Right lobe of liver (tissue), 4 donors: Measurements from ENCODE around the gene TECRL.

Source experiments
- POLR2A ChIP-seq: fragments of 450-650 bp; IDR thresholded peaks from one replicate; pipeline ENCODE4 v1.6.1; 2017; ENCODE audit warnings: antibody characterized with exemption, mild to moderate bottlenecking
- TF ChIP-seq, protein P1 (sequence below), 4 donors: fragments of 200-600 bp in 3 of 4; fragments of 450-650 bp in 1 of 4; IDR thresholded peaks; one replicate each; pipeline versions ENCODE4 v1.5.1 to v1.8.0; 2016 to 2022; ENCODE audit warnings: antibody characterized with exemption in 4 of 4, mild to moderate bottlenecking in 2 of 4
- donor health status: DM: no; HTN: no; CAD: no.
- donor health status: DM: no; HTN: no; CAD: no.
- donor health status: DM: no; HTN: yes; CAD: no.

DNA sequence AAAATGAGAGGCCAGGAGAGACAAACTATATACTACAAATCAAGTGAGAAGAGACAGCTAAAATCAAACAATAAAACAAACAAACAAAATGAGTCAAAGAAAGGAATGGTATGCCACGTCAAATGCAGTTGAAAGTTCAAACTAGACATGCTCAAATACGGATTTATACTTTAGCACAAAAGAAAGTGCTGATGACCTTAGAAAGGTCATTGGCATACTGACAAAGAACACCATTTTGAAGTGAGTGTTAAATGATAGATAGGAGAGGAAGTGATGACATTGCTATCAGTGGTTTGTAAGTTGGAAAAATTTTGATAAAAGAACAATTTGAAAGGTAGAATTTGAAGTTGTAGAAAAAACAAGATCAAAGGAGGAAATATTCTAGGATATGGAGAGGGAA, 55.3 kb downstream of the TECRL start:
- TF ChIP-seq POLR2A = no peak
- TF ChIP-seq, protein P1, sequence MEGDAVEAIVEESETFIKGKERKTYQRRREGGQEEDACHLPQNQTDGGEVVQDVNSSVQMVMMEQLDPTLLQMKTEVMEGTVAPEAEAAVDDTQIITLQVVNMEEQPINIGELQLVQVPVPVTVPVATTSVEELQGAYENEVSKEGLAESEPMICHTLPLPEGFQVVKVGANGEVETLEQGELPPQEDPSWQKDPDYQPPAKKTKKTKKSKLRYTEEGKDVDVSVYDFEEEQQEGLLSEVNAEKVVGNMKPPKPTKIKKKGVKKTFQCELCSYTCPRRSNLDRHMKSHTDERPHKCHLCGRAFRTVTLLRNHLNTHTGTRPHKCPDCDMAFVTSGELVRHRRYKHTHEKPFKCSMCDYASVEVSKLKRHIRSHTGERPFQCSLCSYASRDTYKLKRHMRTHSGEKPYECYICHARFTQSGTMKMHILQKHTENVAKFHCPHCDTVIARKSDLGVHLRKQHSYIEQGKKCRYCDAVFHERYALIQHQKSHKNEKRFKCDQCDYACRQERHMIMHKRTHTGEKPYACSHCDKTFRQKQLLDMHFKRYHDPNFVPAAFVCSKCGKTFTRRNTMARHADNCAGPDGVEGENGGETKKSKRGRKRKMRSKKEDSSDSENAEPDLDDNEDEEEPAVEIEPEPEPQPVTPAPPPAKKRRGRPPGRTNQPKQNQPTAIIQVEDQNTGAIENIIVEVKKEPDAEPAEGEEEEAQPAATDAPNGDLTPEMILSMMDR (IDR thresholded peaks at IDR 0.05) = no peak
